ENCODE data around the gene TMEM232. TPM values are rescaled to one million over a fixed set of nuclear protein-coding genes. Genes with fewer than 3 reads are reported as not detected.

The TMEM232 gene
- total RNA-seq, 8 experiments from 2014 or later = 3.4 to 44.3 (median 5.6) TPM

DNA sequence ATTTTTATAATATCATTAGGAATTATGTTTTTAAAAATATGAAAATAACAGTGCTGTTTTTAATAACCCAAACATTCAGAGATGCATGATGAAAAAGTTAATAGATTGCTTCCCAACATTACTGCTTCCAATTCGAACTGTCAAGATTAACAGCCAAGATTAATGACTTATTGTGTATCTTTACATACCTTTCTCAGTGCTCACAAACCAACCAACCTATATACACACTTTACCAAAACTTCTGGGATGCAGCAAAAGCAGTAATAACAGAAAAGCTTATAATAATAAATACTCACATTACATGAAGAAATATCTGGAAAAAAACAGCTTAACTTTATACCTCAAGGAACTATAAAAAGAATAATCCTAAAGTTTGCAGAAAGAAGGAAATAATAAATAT is 82.1 kb downstream of the TMEM232 start:
- WGBS, 10 experiments = 0 to 71% (median 56%) methylated on average over 1 of the region's 1 CpG; no CpG with 5 or more reads in 1 of the 10 experiments
- no peaks in the 10 kb centered on the region for H3K4me1 ChIP-seq (replicated peaks in 1 of 2)
- no peak overlapping the region for H3K4me3 ChIP-seq
- no peak overlapping the region for H3K27ac ChIP-seq
- in situ Hi-C loops (cut with MboI; ENCODE audit: low pct_unique_long_range_greater_than_20kb in 2 of 9, low sequenced_read_pairs in 9 of 9, unreplicated experiment in 9 of 9) = no loop called here
- no peak for ATAC-seq (replicated peaks in 6 of 8)

GRCh38 chr5:110638970-110639902 is 87.2 kb downstream of the TMEM232 start:
- Histone ChIP-seq H3K27ac (no peak overlapping the region), H3K4me1 (replicated peaks in 1 of 2) (no peaks in the 10 kb centered on the region), H3K4me3 (no peak overlapping the region)
- in situ Hi-C loops (cut with MboI; ENCODE audit: low pct_unique_long_range_greater_than_20kb in 2 of 9, low sequenced_read_pairs in 9 of 9, unreplicated experiment in 9 of 9) = no loop called here
- WGBS, 10 experiments = 40 to 100% (median 86%) methylated on average over 1 to 2 of the region's 3 CpGs; no CpG with 5 or more reads in 1 of the 10 experiments
- ATAC-seq (replicated peaks in 6 of 8) = peak in 2 of 8 experiments; percentile 92 to 96

DNA sequence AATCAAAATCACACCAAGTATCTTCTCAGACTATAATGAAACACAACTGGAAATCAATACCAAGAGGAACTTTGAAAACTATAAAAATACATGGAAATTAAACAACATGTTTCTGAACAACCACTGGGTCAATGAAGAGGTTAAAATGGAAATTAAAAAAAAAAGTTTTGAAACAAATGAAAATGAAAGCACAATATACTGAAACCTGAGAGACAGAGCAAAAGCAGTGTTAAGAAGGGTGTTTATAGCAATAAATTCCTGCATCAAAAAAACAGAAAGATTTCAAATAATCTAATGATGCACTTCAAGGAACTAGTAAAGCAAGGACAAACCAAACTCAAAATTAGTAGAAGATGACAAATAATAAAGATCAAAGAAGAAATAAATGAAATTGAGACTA is 92.0 kb downstream of the TMEM232 start:
- Histone ChIP-seq H3K4me3 (no peak overlapping the region), H3K4me1 (replicated peaks in 1 of 2) (no peaks in the 10 kb centered on the region), H3K27ac (no peak overlapping the region)
- in situ Hi-C loops (cut with MboI; ENCODE audit: low pct_unique_long_range_greater_than_20kb in 2 of 9, low sequenced_read_pairs in 9 of 9, unreplicated experiment in 9 of 9) = no loop called here
- ATAC-seq (replicated peaks in 6 of 8) = no peak

GRCh38 chr5:110631236-110631635 is 95.2 kb downstream of the TMEM232 start:
- in situ Hi-C loops (cut with MboI; ENCODE audit: low pct_unique_long_range_greater_than_20kb in 2 of 9, low sequenced_read_pairs in 9 of 9, unreplicated experiment in 9 of 9) = no loop called here
- H3K4me1 ChIP-seq (replicated peaks in 1 of 2) = no peaks in the 10 kb centered on the region
- no peak overlapping the region for H3K27ac ChIP-seq
- ATAC-seq (replicated peaks in 6 of 8) = no peak
- WGBS, 10 experiments = 80 to 100% (median 80%) methylated on average over 1 of the region's 1 CpG; no CpG with 5 or more reads in 7 of the 10 experiments
- no peak overlapping the region for H3K4me3 ChIP-seq

DNA sequence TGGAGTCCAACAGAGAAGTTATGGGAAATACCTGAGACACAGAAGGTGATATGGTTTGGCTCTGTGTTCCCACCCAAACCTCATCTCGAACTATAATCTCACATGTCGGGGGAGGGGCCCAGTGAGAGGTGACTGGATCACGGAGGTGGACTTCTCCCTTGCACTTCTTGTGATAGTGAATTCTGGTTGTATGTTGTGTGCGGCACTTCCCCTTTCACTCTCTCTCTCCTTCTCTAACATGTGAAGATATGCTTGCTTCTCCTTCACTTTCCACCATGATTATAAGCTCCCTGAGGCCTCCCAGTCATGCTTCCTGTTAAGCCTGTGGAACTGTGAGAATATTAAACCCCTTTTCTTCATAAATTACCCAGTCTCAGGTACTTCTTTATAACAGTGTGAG is 96.1 kb downstream of the TMEM232 start:
- no peak overlapping the region for H3K27ac ChIP-seq
- in situ Hi-C loops (cut with MboI; ENCODE audit: low pct_unique_long_range_greater_than_20kb in 2 of 9, low sequenced_read_pairs in 9 of 9, unreplicated experiment in 9 of 9) = no loop called here
- 56 to 100% (median 76%) methylated on average over 1 to 4 of the region's 4 CpGs; no CpG with 5 or more reads in 2 of the 10 experiments for WGBS, 10 experiments
- ATAC-seq (replicated peaks in 6 of 8) = no peak
- no peaks in the 10 kb centered on the region for H3K4me1 ChIP-seq (replicated peaks in 1 of 2)
- no peak overlapping the region for H3K4me3 ChIP-seq

- Histone ChIP-seq H3K27ac (no peak overlapping the region), H3K4me3 (no peak overlapping the region), H3K4me1 (replicated peaks in 1 of 2) (no peaks in the 10 kb centered on the region)
- in situ Hi-C loops (cut with MboI; ENCODE audit: low pct_unique_long_range_greater_than_20kb in 2 of 9, low sequenced_read_pairs in 9 of 9, unreplicated experiment in 9 of 9) = no loop called here
- WGBS, 10 experiments = 0 to 39% (median 5%) methylated on average over 2 of the region's 2 CpGs; no CpG with 5 or more reads in 1 of the 10 experiments
- no peak for ATAC-seq (replicated peaks in 6 of 8)
Measured at GRCh38 chr5:110625376-110625999, 101.0 kb downstream of the TMEM232 start.

- Histone ChIP-seq H3K4me1 (replicated peaks in 1 of 2) (no peaks in the 10 kb centered on the region), H3K27ac (no peak overlapping the region), H3K4me3 (no peak overlapping the region)
- peak in 1 of 8 experiments; percentile 62 for ATAC-seq (replicated peaks in 6 of 8)
- in situ Hi-C loops (cut with MboI; ENCODE audit: low pct_unique_long_range_greater_than_20kb in 2 of 9, low sequenced_read_pairs in 9 of 9, unreplicated experiment in 9 of 9) = loop anchor here in 1 of 9 experiments (25.0 kb wide), 1 partner anchor 187 kb away; no protein-coding TSS in a partner anchor
Measured at GRCh38 chr5:110623874-110624273, 102.6 kb downstream of the TMEM232 start.

GRCh38 chr5:110618941-110619340 is 107.5 kb downstream of the TMEM232 start:
- no peak overlapping the region for H3K27ac ChIP-seq
- H3K4me3 ChIP-seq = no peak overlapping the region
- no peaks in the 10 kb centered on the region for H3K4me1 ChIP-seq (replicated peaks in 1 of 2)
- WGBS, 10 experiments = 38 to 100% (median 93%) methylated on average over 1 of the region's 1 CpG; no CpG with 5 or more reads in 3 of the 10 experiments
- in situ Hi-C loops (cut with MboI; ENCODE audit: low pct_unique_long_range_greater_than_20kb in 2 of 9, low sequenced_read_pairs in 9 of 9, unreplicated experiment in 9 of 9) = loop anchor here in 1 of 9 experiments (25.0 kb wide), 1 partner anchor 182 kb away; no protein-coding TSS in a partner anchor
- ATAC-seq (replicated peaks in 6 of 8) = no peak

GRCh38 chr5:110616009-110616408 is 110.5 kb downstream of the TMEM232 start:
- H3K4me1 ChIP-seq (replicated peaks in 1 of 2) = peaks cover 0 to 8% of the 10 kb centered on the region in 2 donors
- 50 to 100% (median 100%) methylated on average over 1 of the region's 1 CpG; no CpG with 5 or more reads in 1 of the 10 experiments for WGBS, 10 experiments
- no peak overlapping the region for H3K27ac ChIP-seq
- H3K4me3 ChIP-seq = no peak overlapping the region
- no peak for ATAC-seq (replicated peaks in 6 of 8)
- in situ Hi-C loops (cut with MboI; ENCODE audit: low pct_unique_long_range_greater_than_20kb in 2 of 9, low sequenced_read_pairs in 9 of 9, unreplicated experiment in 9 of 9) = loop anchor here in 1 of 9 experiments (25.0 kb wide), 1 partner anchor 179 kb away; no protein-coding TSS in a partner anchor

DNA sequence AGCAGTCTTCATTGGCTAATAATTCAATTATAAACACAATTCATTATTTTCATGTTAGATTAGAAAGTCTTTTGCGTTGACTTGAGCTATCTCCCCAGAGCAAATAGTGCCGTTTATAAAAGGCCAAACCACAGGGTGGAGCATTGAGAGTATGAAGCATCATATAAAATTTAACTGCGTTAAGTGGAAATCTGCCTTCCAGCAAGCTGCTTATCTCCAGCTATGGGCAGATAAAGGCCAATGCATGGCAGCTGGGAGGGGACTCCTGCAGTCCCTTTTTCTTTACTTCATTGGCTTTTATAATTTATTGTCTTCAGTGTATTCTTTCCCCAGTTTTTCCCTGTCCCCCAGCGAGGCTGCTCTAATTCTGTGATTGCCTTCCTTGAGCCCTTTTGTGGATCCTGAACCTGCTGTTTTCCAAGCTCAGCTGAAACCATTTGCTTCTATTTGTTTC is 113.7 kb downstream of the TMEM232 start:
- ATAC-seq (replicated peaks in 6 of 8) = peak in 5 of 8 experiments; percentile 26 to 44 (median 38)

DNA sequence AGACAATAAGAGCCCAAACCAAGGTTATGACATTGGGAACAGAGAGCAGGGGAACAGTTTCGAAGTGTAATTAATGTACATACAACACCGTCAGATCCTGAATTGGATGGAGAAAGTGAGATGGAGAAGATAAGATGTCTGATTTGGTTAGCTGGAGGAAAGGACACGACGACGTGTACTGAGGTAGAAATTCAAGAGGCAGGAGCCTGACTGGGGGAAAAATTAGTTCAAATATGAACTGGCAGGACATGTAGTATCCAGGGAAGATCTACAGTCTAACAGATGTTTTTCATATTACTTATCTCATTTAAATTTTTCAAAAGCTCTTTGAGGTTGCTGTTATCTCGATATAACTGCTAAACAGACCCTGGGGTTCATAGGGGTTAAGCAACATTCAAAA is 114.7 kb downstream of the TMEM232 start:
- no peak for ATAC-seq (replicated peaks in 6 of 8)
- in situ Hi-C loops (cut with MboI; ENCODE audit: low pct_unique_long_range_greater_than_20kb in 2 of 9, low sequenced_read_pairs in 9 of 9, unreplicated experiment in 9 of 9) = loop anchor here in 1 of 9 experiments (25.0 kb wide), 1 partner anchor 175 kb away; no protein-coding TSS in a partner anchor
- WGBS, 10 experiments = 53 to 100% (median 86%) methylated on average over 1 to 6 of the region's 6 CpGs
- H3K4me1 ChIP-seq (replicated peaks in 1 of 2) = peaks cover 0 to 8% of the 10 kb centered on the region in 2 donors
- no peak overlapping the region for H3K4me3 ChIP-seq
- no peak overlapping the region for H3K27ac ChIP-seq

More for the DNA sequence above, 113.7 kb downstream of the TMEM232 start:
- Histone ChIP-seq H3K4me1 (replicated peaks in 1 of 2) (peaks cover 0 to 8% of the 10 kb centered on the region in 2 donors), H3K4me3 (no peak overlapping the region), H3K27ac (no peak overlapping the region)
- 36 to 80% (median 63%) methylated on average over 1 to 4 of the region's 4 CpGs; no CpG with 5 or more reads in 1 of the 10 experiments for WGBS, 10 experiments
- in situ Hi-C loops (cut with MboI; ENCODE audit: low pct_unique_long_range_greater_than_20kb in 2 of 9, low sequenced_read_pairs in 9 of 9, unreplicated experiment in 9 of 9) = loop anchor here in 1 of 9 experiments (25.0 kb wide), 1 partner anchor 176 kb away; no protein-coding TSS in a partner anchor

DNA sequence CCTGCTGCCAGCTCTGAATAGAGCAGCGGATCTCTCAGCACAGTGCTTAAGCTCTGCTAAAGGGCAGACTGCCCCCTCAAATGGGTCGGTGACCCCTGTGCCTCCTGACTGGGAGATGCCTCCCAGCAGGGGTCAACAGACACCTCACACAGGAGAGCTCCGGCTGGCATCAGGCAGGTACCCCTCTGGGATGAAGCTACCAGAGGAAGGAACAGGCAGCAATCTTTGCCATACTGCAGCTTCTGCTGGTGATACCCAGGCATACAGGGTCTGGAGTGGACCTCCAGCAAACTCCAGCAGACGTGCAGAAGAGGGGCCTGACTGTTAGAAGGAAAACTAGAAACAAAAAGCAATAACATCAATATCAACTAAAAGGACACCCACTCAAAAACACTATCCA is 131.6 kb downstream of the TMEM232 start:
- in situ Hi-C loops (cut with MboI; ENCODE audit: low pct_unique_long_range_greater_than_20kb in 2 of 9, low sequenced_read_pairs in 9 of 9, unreplicated experiment in 9 of 9) = no loop called here
- ATAC-seq (replicated peaks in 6 of 8) = no peak
- H3K4me1 ChIP-seq (replicated peaks in 1 of 2) = no peaks in the 10 kb centered on the region
- WGBS, 10 experiments = 17 to 100% (median 78%) methylated on average over 1 to 3 of the region's 4 CpGs; no CpG with 5 or more reads in 2 of the 10 experiments
- no peak overlapping the region for H3K27ac ChIP-seq
- no peak overlapping the region for H3K4me3 ChIP-seq

DNA sequence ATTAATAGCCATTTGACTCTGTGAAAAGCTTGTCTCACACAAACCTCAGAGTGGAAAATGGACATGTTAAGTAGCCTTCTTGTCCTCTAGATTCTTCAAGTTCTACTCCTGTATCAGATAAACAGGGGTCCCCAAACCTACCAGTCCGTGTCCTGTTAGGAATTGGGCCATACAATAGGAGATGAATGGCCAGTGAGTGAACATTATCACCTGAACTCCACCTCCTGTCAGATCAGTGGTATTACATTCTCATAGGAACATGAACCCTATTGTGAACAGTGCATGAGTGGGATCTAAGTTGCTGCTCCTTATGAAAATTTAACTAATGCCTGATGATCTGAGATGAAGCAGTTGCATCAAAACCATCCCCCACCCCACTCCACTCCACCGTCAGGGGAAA is 136.3 kb downstream of the TMEM232 start:
- 40 to 100% (median 62%) methylated on average over 1 to 2 of the region's 2 CpGs; no CpG with 5 or more reads in 4 of the 10 experiments for WGBS, 10 experiments
- H3K27ac ChIP-seq = no peak overlapping the region
- ATAC-seq (replicated peaks in 6 of 8) = peak in 3 of 8 experiments; percentile 58 to 72 (median 70)
- in situ Hi-C loops (cut with MboI; ENCODE audit: low pct_unique_long_range_greater_than_20kb in 2 of 9, low sequenced_read_pairs in 9 of 9, unreplicated experiment in 9 of 9) = no loop called here
- no peaks in the 10 kb centered on the region for H3K4me1 ChIP-seq (replicated peaks in 1 of 2)
- H3K4me3 ChIP-seq = no peak overlapping the region
